GM12878 (cell line): ENCODE results near the gene HCFC2.

Experiments
- BHLHE40 ChIP-seq, 2 experiments: fragments of 450-650 bp in 1 of 2; IDR thresholded peaks; 2 replicates each; pipeline ENCODE4 v1.6.1; 2011 to 2017; ENCODE audit warnings: low read depth in 2 of 2, borderline replicate concordance in 1 of 2, improper control_type of control experiment in 1 of 2, low read length in 1 of 2, mild to moderate bottlenecking in 1 of 2
- CEBPB ChIP-seq, 2 experiments: fragments of 150-350 bp in 1 of 2; IDR thresholded peaks; 2 replicates each; pipeline ENCODE4 v1.6.1; 2012 to 2014; ENCODE audit warnings: low read depth in 2 of 2, low read length in 2 of 2, borderline replicate concordance in 1 of 2, inconsistent platforms in 1 of 2
- CREB1 ChIP-seq: IDR thresholded peaks from 2 replicates; pipeline ENCODE4 v1.6.1; 2012; ENCODE audit warnings: low read depth, mild to moderate bottlenecking, inconsistent platforms
- CTCF ChIP-seq, 3 experiments: IDR thresholded peaks in 2 of 3; conservative IDR thresholded peaks in 1 of 3; 2 replicates each; pipeline ENCODE4 v1.5.1; 2011; ENCODE audit warnings: low read depth in 3 of 3, low read length in 3 of 3, mild to moderate bottlenecking in 3 of 3, control low read depth in 2 of 3, moderate library complexity in 2 of 3, inconsistent platforms in 1 of 3, mixed read lengths in 1 of 3; ENCODE audit not compliant: control insufficient read depth in 2 of 3, insufficient read depth in 1 of 3; ENCODE audit errors: extremely low read depth in 1 of 3
- EP300 ChIP-seq, 2 experiments: fragments of 150-350 bp in 1 of 2; IDR thresholded peaks; 2 replicates each; pipeline ENCODE4 v1.6.1; 2011 to 2012; ENCODE audit warnings: low read depth in 2 of 2, low read length in 2 of 2, borderline replicate concordance in 1 of 2, improper control_type of control experiment in 1 of 2, inconsistent platforms in 1 of 2; ENCODE audit not compliant: control insufficient read depth in 1 of 2
- JUND ChIP-seq: IDR thresholded peaks from 2 replicates; pipeline ENCODE4 v1.6.1; 2012; ENCODE audit warnings: low read depth, mild to moderate bottlenecking, low read length, improper control_type of control experiment, moderate library complexity
- NR2C1 ChIP-seq: fragments of 450-650 bp; IDR thresholded peaks from 2 replicates; pipeline ENCODE4 v1.6.1; 2017; ENCODE audit warnings: antibody characterized with exemption, mild to moderate bottlenecking, moderate library complexity
- POLR2A ChIP-seq: IDR thresholded peaks from 2 replicates; pipeline ENCODE4 v1.6.1; 2011; ENCODE audit warnings: low read depth, mild to moderate bottlenecking, low read length
- POLR2AphosphoS5 ChIP-seq: IDR thresholded peaks from 2 replicates; pipeline ENCODE4 v1.6.1; 2011; ENCODE audit warnings: mild to moderate bottlenecking, low read length, inconsistent platforms
- POU2F2 ChIP-seq: IDR thresholded peaks from 3 replicates; pipeline ENCODE4 v1.6.1; 2011; ENCODE audit warnings: low read depth, mild to moderate bottlenecking, low read length, borderline replicate concordance
- RCOR1 ChIP-seq: conservative IDR thresholded peaks from 2 replicates; pipeline ENCODE4 v1.6.1; 2012; ENCODE audit warnings: low read depth, low read length, improper control_type of control experiment
- RELB ChIP-seq: fragments of 450-650 bp; IDR thresholded peaks from 2 replicates; pipeline ENCODE4 v1.6.1; 2017; ENCODE audit warnings: low read depth, mild to moderate bottlenecking, moderate library complexity
- ZNF217 ChIP-seq: fragments of 450-650 bp; IDR thresholded peaks from 2 replicates; pipeline ENCODE4 v1.6.1; 2017; ENCODE audit warnings: antibody characterized with exemption, mild to moderate bottlenecking

- TF ChIP-seq NR2C1 (no peak), CEBPB (IDR thresholded peaks at IDR 0.05; ENCODE audit: borderline replicate concordance in 1 of 2, low read depth in 2 of 2, low read length in 2 of 2) (no peak), POU2F2 (no peak), POLR2A (no peak), ZNF217 (no peak), POLR2AphosphoS5 (no peak), CTCF (IDR thresholded peaks at IDR 0.05 in 2 of 3, conservative IDR thresholded peaks at IDR 0.05 in 1 of 3; ENCODE audit: control insufficient read depth in 2 of 3, extremely low read depth in 1 of 3, insufficient read depth in 1 of 3, low read depth in 3 of 3, low read length in 3 of 3) (no peak), BHLHE40 (IDR thresholded peaks at IDR 0.05; ENCODE audit: borderline replicate concordance in 1 of 2, low read depth in 2 of 2, low read length in 1 of 2) (no peak), EP300 (IDR thresholded peaks at IDR 0.05; ENCODE audit: borderline replicate concordance in 1 of 2, control insufficient read depth in 1 of 2, low read depth in 2 of 2, low read length in 2 of 2) (no peak), JUND (no peak), RCOR1 (no peak), RELB (no peak), CREB1 (no peak)
These were observed 604 bp downstream of the HCFC2 start for GRCh38 chr12:104064842-104065427.
